ENCODE data around the gene CD207. TPM values are rescaled to one million over a fixed set of nuclear protein-coding genes. Genes with fewer than 3 reads are reported as not detected.
"Not testable (repeated sequence)": the region's sequence is repeated elsewhere in the genome, so short reads cannot be mapped to it uniquely, and the experiment has no call there.

The CD207 gene
- total RNA-seq = under 1 TPM in 1 of 5 experiments, not detected in 4; 0.27 TPM
- not detected for polyA plus RNA-seq
- total RNA-seq = not detected

DNA sequence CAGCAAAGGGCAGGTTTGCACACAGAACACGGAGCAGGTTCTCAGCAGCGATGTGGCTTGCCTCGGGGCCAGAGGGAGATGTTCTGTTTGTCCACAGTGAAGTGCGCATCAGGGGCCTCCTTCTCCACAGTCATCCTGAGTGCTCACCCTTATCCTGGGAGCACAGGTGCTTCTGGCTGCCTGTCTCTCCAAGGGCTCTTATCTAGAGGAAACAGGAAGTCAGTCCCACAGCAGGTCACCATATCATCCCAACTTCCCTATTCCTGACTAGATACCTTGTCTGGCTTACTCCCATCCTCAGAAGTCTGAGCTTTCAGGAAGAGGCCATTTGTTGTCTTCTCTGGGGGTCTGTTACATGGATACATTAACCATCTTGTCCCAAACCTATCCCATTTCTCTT lies at the start of gene CD207:
CD207 (minus strand) TSS at position 174 of the 400 bp plus-strand sequence; CDS start at position 134, 40 bp downstream.
- intact Hi-C loops (cut with micrococcal nuclease) = no loop called here

DNA sequence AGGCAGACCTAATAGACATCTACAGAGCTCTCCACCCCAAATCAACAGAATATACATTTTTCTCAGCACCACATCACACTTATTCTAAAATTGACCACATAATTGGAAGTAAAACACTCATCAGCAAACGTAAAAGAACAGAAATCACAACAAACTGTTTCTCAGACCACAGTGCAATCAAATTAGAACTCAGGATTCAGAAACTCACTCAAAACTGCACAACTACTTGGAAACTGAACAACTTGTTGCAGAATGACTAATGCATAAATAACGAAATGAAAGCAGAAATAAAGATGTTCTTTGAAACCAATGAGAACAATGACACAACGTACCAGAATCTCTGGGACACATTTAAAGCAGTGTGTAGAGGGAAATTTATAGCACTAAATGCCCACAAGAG lies 42.9 kb upstream of the CD207 start:
- Mint-ChIP-seq H3K27me3 (peaks cover 82 to 96% (median 94%) of the 10 kb centered on the region in 5 donors), H3K36me3 (peaks cover 0 to 13% (median 5%) of the 10 kb centered on the region in 5 donors), H3K9me3 (peaks cover 0 to 46% (median 18%) of the 10 kb centered on the region in 11 donors), H3K4me3 (peak overlapping the region in 1 of 10 donors; percentile 6)
- H3K27ac ChIP-seq (ENCODE audit: low read depth, low read length); H3K27ac Mint-ChIP-seq; H3K9me3 ChIP-seq (ENCODE audit: control insufficient read depth in 2 of 3, low read length in 3 of 3); H3K27me3 ChIP-seq (ENCODE audit: control insufficient read depth in 2 of 2, insufficient read depth in 2 of 2, low read length in 2 of 2); H3K4me1 ChIP-seq (ENCODE audit: control insufficient read depth in 2 of 2, insufficient read depth in 2 of 2, low read length in 2 of 2); H3K36me3 ChIP-seq (ENCODE audit: control insufficient read depth in 2 of 3, insufficient read depth in 3 of 3, low read length in 3 of 3); intact Hi-C loops (cut with micrococcal nuclease); POLR2A ChIA-PET; DNase-seq; CTCF ChIA-PET; H3K4me3 ChIP-seq (ENCODE audit: low read length); H3K4me1 Mint-ChIP-seq; ATAC-seq: not testable (repeated sequence)

More for the DNA sequence above, at the start of gene CD207:
- CTCF ChIA-PET = no interaction called here
- H3K36me3 Mint-ChIP-seq = no peaks in the 10 kb centered on the region
- no peaks in the 10 kb centered on the region for H3K36me3 ChIP-seq (ENCODE audit: control insufficient read depth in 2 of 3, insufficient read depth in 3 of 3, low read length in 3 of 3)
- peak within 1 kb of the TSS in 1 of 9 donors; percentile 24 for H3K27ac Mint-ChIP-seq
- no peak within 1 kb of the TSS for H3K27ac ChIP-seq (ENCODE audit: low read depth, low read length)
- H3K27me3 Mint-ChIP-seq = peaks cover 0 to 13% (median 0%) of the 10 kb centered on the region in 5 donors
- H3K4me3 Mint-ChIP-seq = no peak within 1 kb of the TSS
- H3K4me1 Mint-ChIP-seq = peaks cover 0 to 6% (median 0%) of the 10 kb centered on the region in 7 donors
- no peaks in the 10 kb centered on the region for H3K9me3 ChIP-seq (ENCODE audit: control insufficient read depth in 2 of 3, low read length in 3 of 3)
- POLR2A ChIA-PET = interaction anchor here (2.1 kb wide), 1 partner anchor 17 kb away, joined by 4 read pairs; no protein-coding TSS in a partner anchor
- no peak for ATAC-seq
- no peaks in the 10 kb centered on the region for H3K27me3 ChIP-seq (ENCODE audit: control insufficient read depth in 2 of 2, insufficient read depth in 2 of 2, low read length in 2 of 2)
- no peak for DNase-seq
- no peak within 1 kb of the TSS for H3K4me3 ChIP-seq (ENCODE audit: low read length)
- H3K4me1 ChIP-seq (ENCODE audit: control insufficient read depth in 2 of 2, insufficient read depth in 2 of 2, low read length in 2 of 2) = no peaks in the 10 kb centered on the region
- H3K9me3 Mint-ChIP-seq = no peaks in the 10 kb centered on the region

DNA sequence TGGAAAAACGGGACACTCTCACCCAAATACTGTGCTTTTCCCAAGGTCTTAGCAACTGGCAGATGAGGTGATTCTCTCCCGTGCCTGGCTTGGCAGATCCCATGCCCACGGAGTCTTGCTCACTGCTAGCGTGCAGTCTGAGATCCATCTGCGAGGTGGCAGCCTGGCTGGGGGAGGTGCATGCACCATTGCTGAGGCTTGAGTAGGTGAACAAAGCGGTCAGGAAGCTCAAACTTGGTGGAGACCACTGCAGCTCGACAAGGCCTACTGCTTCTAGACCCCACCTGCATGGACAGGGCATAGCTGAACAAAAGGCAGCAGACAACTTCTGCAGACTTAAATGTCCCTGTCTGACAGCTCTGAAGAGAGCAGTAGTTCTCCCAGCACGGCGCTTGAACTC lies 40.5 kb upstream of the CD207 start:
- H3K36me3 ChIP-seq (ENCODE audit: control insufficient read depth in 2 of 3, insufficient read depth in 3 of 3, low read length in 3 of 3); DNase-seq; H3K4me3 ChIP-seq (ENCODE audit: low read length); ATAC-seq; H3K4me3 Mint-ChIP-seq; POLR2A ChIA-PET; CTCF ChIA-PET; H3K9me3 ChIP-seq (ENCODE audit: control insufficient read depth in 2 of 3, low read length in 3 of 3); H3K4me1 ChIP-seq (ENCODE audit: control insufficient read depth in 2 of 2, insufficient read depth in 2 of 2, low read length in 2 of 2); intact Hi-C loops (cut with micrococcal nuclease); H3K27ac Mint-ChIP-seq; H3K27ac ChIP-seq (ENCODE audit: low read depth, low read length): not testable (repeated sequence)
- Mint-ChIP-seq H3K4me1 (peaks cover 0 to 11% (median 5%) of the 10 kb centered on the region in 7 donors), H3K36me3 (peaks cover 0 to 13% (median 5%) of the 10 kb centered on the region in 5 donors), H3K27me3 (peaks cover 77 to 91% (median 81%) of the 10 kb centered on the region in 5 donors), H3K9me3 (peaks cover 0 to 31% (median 13%) of the 10 kb centered on the region in 11 donors)
- H3K27me3 ChIP-seq (ENCODE audit: control insufficient read depth in 2 of 2, insufficient read depth in 2 of 2, low read length in 2 of 2) = peaks cover 2 to 11% of the 10 kb centered on the region in 2 donors

DNA sequence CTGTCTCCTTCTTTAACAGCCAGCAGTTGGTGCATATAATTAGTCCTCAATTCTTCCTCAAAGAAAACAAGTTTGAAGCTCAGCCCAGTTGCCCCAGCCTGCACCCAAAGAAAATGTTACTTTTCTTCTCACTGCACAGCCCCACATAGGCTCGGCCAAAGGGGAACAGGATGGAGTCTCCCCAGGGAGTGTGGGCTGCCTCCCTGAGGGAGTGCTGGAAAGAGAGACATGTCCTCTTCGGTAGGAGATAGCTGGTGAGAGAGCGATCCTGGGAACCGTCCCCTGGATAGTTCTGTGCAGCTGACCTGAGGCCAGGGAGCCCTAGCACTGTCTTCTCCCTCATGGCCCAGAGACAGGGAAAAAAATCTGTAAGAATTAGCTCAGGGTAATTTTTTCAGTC lies 37.9 kb upstream of the CD207 start:
- Mint-ChIP-seq H3K27ac (no peak overlapping the region), H3K27me3 (peaks cover 51 to 65% (median 58%) of the 10 kb centered on the region in 5 donors), H3K9me3 (peaks cover 0 to 22% (median 7%) of the 10 kb centered on the region in 11 donors), H3K4me1 (peaks cover 0 to 8% (median 5%) of the 10 kb centered on the region in 7 donors), H3K36me3 (peaks cover 0 to 12% (median 5%) of the 10 kb centered on the region in 5 donors), H3K4me3 (no peak overlapping the region)
- Histone ChIP-seq H3K9me3 (ENCODE audit: control insufficient read depth in 2 of 3, low read length in 3 of 3) (no peaks in the 10 kb centered on the region), H3K4me3 (ENCODE audit: low read length) (no peak overlapping the region), H3K27ac (ENCODE audit: low read depth, low read length) (no peak overlapping the region), H3K4me1 (ENCODE audit: control insufficient read depth in 2 of 2, insufficient read depth in 2 of 2, low read length in 2 of 2) (peaks cover 8 to 9% of the 10 kb centered on the region in 2 donors), H3K36me3 (ENCODE audit: control insufficient read depth in 2 of 3, insufficient read depth in 3 of 3, low read length in 3 of 3) (no peaks in the 10 kb centered on the region), H3K27me3 (ENCODE audit: control insufficient read depth in 2 of 2, insufficient read depth in 2 of 2, low read length in 2 of 2) (peaks cover 5 to 14% of the 10 kb centered on the region in 2 donors)
- POLR2A ChIA-PET = interaction anchor here (0.9 kb wide), 1 partner anchor 15 kb away, joined by 3 read pairs; no protein-coding TSS in a partner anchor
- DNase-seq (no peak), ATAC-seq (no peak)
- intact Hi-C loops (cut with micrococcal nuclease) = loop anchor here in 1 of 2 donors (5.0 kb wide), 1 partner anchor 571 kb away; the partner anchor contains the start of gene FAM136A
- CTCF ChIA-PET = interaction anchor here (1.3 kb wide), 1 partner anchor 76 kb away, joined by 3 read pairs; no protein-coding TSS in a partner anchor

DNA sequence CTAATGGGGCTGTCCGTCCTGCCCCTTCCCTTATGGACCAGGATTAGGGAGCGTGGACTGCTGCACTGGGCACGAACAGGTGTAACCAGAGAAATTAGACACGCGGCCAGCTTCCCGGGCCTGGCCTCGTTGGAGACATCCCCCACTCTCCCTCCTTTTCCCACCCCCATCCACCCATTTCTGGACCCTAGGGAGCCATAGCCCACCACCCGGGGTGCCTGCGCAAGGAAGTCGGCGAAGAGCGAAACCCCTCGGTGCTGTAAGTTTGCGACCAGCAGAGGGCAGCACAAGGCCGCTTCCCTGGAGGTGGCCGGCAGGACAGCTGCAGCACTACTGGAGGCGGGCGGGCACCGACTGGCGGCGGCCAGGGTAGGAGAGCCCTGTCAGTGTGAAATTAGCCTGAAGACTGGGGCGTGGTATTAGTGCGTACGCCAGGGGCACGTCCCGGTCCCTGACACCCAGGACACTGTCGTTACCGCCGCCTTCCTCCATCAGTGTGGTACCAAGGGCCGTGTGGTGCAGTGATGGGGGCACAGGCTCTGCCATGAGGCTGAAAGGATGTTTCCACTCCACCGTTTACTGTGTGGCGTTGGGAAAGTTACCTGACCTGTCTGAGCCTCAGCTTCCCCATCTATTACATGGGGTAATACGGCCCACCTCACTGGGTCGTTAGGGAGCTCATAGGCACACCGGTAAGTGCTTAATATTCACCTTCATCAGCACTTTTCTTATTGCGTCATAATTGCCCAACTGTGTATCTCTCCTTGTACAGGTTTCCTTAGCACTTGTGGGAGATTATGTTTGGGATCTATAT lies 36.0 kb upstream of the CD207 start:
- Mint-ChIP-seq H3K4me1 (peaks cover 0 to 7% (median 4%) of the 10 kb centered on the region in 7 donors), H3K4me3 (peak overlapping the region in 8 of 10 donors; percentile 37 to 74 (median 52)), H3K9me3 (peaks cover 0 to 3% (median 0%) of the 10 kb centered on the region in 11 donors), H3K27ac (no peak overlapping the region), H3K36me3 (no peaks in the 10 kb centered on the region), H3K27me3 (peaks cover 31 to 46% (median 44%) of the 10 kb centered on the region in 5 donors)
- peak; percentile 38 to 83 (median 69) for DNase-seq
- Histone ChIP-seq H3K27me3 (ENCODE audit: control insufficient read depth in 2 of 2, insufficient read depth in 2 of 2, low read length in 2 of 2) (peaks cover 5 to 14% of the 10 kb centered on the region in 2 donors), H3K36me3 (ENCODE audit: control insufficient read depth in 2 of 3, insufficient read depth in 3 of 3, low read length in 3 of 3) (no peaks in the 10 kb centered on the region), H3K27ac (ENCODE audit: low read depth, low read length) (no peak overlapping the region), H3K4me1 (ENCODE audit: control insufficient read depth in 2 of 2, insufficient read depth in 2 of 2, low read length in 2 of 2) (peaks cover 8 to 9% of the 10 kb centered on the region in 2 donors), H3K9me3 (ENCODE audit: control insufficient read depth in 2 of 3, low read length in 3 of 3) (no peaks in the 10 kb centered on the region), H3K4me3 (ENCODE audit: low read length) (peak overlapping the region; percentile 23)
- intact Hi-C loops (cut with micrococcal nuclease) = loop anchor here (1.0 to 5.0 kb wide), 5 partner anchors 49 to 569 kb away; partner anchors contain the start of gene FAM136A (in 1 of the 2)
- ATAC-seq = peak; percentile 98
- POLR2A ChIA-PET = no interaction called here
- CTCF ChIA-PET = interaction anchor here (0.6 to 3.1 kb wide), 18 partner anchors 9 to 568 kb away, joined by 3 to 16 read pairs (median 4); no protein-coding TSS in a partner anchor

DNA sequence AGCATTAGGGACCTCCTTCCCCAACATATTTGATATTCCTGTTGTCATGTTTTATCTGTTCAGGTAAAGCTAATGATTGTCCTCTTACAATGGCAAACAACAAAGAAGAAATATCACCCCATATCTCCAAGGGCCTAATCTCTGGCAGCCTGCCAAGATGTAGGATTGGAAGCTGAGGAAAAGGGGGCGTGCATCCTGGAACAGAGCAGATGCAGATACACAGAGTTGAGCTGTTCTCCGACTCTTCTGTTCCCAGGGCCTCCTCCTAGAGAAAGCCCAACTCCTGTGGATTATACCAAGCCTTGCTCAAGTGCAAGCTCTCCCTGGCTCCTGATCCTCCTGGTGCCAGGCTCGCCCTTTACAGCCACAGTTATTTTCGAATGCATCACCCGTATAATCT lies 35.2 kb upstream of the CD207 start:
- no peak overlapping the region for H3K27ac ChIP-seq (ENCODE audit: low read depth, low read length)
- POLR2A ChIA-PET = interaction anchor here (1.5 kb wide), 1 partner anchor 214 kb away, joined by 3 read pairs; no protein-coding TSS in a partner anchor
- no peak overlapping the region for H3K4me3 ChIP-seq (ENCODE audit: low read length)
- Mint-ChIP-seq H3K27me3 (peaks cover 23 to 40% (median 36%) of the 10 kb centered on the region in 5 donors), H3K4me1 (peaks cover 0 to 7% (median 4%) of the 10 kb centered on the region in 7 donors), H3K36me3 (no peaks in the 10 kb centered on the region), H3K4me3 (no peak overlapping the region), H3K27ac (no peak overlapping the region), H3K9me3 (peaks cover 0 to under 1% (median 0%) of the 10 kb centered on the region in 11 donors)
- no peaks in the 10 kb centered on the region for H3K9me3 ChIP-seq (ENCODE audit: control insufficient read depth in 2 of 3, low read length in 3 of 3)
- H3K27me3 ChIP-seq (ENCODE audit: control insufficient read depth in 2 of 2, insufficient read depth in 2 of 2, low read length in 2 of 2) = peaks cover 5 to 14% of the 10 kb centered on the region in 2 donors
- CTCF ChIA-PET = interaction anchor here (0.7 to 3.1 kb wide), 12 partner anchors 8 to 567 kb away, joined by 3 to 16 read pairs (median 3); no protein-coding TSS in a partner anchor
- intact Hi-C loops (cut with micrococcal nuclease) = loop anchor here (1.0 to 5.0 kb wide), 5 partner anchors 50 to 568 kb away; partner anchors contain the start of gene FAM136A (in 1 of the 2)
- no peak for ATAC-seq
- no peak for DNase-seq
- H3K4me1 ChIP-seq (ENCODE audit: control insufficient read depth in 2 of 2, insufficient read depth in 2 of 2, low read length in 2 of 2) = peaks cover 8 to 9% of the 10 kb centered on the region in 2 donors
- no peaks in the 10 kb centered on the region for H3K36me3 ChIP-seq (ENCODE audit: control insufficient read depth in 2 of 3, insufficient read depth in 3 of 3, low read length in 3 of 3)

Data from naive thymus-derived CD4-positive, alpha-beta T cell (primary cell).